Choroid plexus epithelial cell (primary cell): ENCODE data around the gene ZNF497.

Experiments used
- DNase-seq: peaks from one replicate; pipeline ENCODE4 v3.0.0-alpha.2; 2010; ENCODE audit warnings: low read depth
- H3K4me3 ChIP-seq: 2 replicates; pipeline ENCODE4 v1.5.1; 2011; ENCODE audit warnings: low read depth, mild to moderate bottlenecking, control low read depth, low read length, moderate library complexity
- CTCF ChIP-seq: conservative IDR thresholded peaks from 2 replicates; pipeline ENCODE4 v1.5.1; 2011; ENCODE audit warnings: low read depth, mild to moderate bottlenecking, control low read depth, inconsistent platforms, low read length, moderate library complexity

ZNF497 gene

GRCh38 chr19:58335630-58336029, 26.9 kb downstream of the ZNF497 start:
- H3K4me3 ChIP-seq, result no peak overlapping the region
- TF ChIP-seq CTCF, result no peak

GRCh38 chr19:58334691-58335249, 27.8 kb downstream of the ZNF497 start:
- no peak for TF ChIP-seq CTCF
- H3K4me3 ChIP-seq, result no peak overlapping the region
- DNase-seq, result no peak

More at GRCh38 chr19:58335630-58336029, 26.9 kb downstream of the ZNF497 start:
- DNase-seq, result no peak

DNA sequence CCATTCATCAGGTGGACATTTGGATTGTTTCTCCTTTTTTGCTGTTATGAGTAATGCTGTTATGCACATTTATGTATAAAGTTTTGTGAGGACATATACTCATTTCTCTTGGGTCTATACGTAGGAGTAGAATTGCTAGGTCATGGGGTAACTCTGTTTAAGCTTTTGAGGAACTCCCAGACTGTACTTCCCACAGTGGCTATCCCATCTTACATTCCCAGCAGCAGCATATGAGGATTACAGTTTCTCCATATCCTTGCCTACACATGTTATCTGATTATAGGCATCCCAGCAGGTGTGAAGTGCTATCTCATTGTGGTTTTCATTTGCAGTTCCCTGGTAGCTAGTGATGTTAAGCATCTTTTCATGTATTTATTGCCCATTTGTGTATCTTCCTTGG, 29.9 kb downstream of the ZNF497 start:
- DNase-seq, result no peak
- no peak overlapping the region for H3K4me3 ChIP-seq
- TF ChIP-seq CTCF, result no peak

DNA sequence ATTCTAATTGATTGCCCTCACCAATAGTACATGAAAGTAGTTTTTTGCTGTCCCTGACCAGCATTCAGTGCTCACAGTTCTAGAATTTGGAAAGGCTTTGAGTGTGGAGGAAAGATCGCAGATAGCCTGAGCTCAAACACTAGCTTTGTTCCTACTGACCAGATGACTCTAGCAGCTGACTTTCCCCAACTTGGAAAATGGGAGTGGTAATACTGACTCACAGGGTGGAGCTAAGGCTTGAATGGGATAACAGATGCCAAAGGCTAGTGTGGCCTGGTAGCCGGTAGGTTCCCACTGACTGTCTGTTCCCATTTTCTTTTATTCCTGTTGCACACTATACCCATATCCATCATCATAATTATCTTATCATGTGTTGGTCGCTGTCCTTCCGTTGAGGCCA, 32.1 kb downstream of the ZNF497 start:
- no peak for TF ChIP-seq CTCF
- DNase-seq, result peak; percentile 71
- no peak overlapping the region for H3K4me3 ChIP-seq

DNA sequence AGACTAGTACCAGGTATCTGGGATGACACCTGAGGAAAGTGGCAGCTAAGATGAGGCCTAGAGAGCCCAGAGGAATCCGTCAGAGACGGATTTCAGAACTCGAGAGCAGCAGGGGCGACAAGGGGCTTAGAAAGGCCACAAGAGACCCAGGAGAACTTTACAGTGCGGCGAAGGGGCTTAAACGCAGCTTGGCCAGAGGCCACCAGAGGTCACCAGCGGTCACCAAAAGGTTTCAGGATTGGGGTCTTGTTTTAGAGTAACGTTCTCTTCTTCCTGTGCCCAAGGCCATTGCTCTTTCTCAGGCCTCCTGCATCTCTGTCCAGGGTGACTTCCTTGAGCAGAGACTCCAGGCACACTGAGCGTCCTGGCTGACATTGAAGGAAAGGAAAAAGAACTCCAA, 33.6 kb downstream of the ZNF497 start:
- no peak for DNase-seq
- H3K4me3 ChIP-seq, result no peak overlapping the region
- no peak for TF ChIP-seq CTCF

DNA sequence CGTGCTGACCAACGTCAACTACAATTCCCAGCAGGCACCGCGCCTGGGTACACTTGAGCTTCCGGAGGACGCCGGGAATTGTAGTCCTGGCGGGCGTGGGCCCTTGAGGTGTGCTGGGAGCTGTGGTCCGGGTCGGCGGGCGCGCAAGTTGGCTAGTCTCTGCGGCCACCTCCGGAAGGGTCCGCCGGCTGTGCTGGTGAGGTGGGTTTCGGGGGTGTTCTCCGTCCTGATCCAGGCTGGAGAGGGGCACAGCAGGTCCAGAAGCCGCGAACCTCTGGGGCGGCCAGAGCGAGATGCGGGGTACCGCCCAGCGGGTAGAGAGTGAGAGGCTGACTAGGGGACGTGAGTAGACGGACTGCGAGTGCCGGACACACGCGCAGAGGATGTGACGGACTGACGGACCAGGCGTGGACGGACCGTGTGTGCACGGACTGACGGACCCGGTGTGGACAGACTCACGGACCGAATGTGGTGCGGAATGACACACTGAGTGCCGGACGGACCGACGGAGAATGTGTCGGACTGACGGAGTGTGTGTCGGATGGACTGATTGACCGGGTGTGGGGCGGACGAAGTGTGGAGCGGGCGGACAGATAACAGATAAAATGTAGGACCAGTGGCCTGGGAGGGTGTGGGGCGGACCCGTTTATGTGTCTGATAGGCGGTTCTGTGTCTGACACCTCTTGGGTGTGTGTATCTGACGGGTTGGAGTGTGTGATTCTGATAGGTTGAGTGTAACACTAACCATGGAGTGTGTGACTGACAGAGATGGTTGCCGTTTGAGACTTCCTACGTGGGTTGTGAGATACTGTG, 35.4 kb downstream of the ZNF497 start, which contains the start of gene ZSCAN22:
Gene ZSCAN22, plus strand, starts transcription at position 81 of the 813 bp plus-strand sequence. CDS start 7,809 bp downstream, outside the sequence.
- TF ChIP-seq CTCF, result no peak
- H3K4me3 ChIP-seq, result peak within 1 kb of the TSS; percentile 98
- peak; percentile 97 for DNase-seq

DNA sequence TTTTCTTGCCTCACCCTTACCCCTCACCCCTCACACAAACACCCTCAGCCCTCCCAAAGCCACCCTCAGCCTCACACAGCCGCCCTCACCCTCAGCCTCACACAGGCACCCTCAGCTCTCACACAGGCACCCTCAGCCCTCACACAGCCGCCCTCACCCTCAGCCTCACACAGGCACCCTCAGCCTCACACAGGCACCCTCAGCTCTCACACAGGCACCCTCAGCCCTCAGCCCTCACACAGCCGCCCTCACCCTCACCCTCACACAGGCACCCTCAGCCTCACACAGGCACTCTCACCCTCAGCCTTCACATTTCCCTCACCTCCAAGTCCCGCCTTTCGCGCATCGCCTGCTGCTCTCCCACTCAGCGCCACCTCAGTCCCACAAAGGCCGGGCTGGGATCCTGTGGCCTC, 36.0 kb downstream of the ZNF497 start:
- TF ChIP-seq CTCF, result no peak
- peak overlapping the region; percentile 98 for H3K4me3 ChIP-seq
- no peak for DNase-seq
